UCSD-AML1 (cell line): ENCODE data around the gene GOLT1A.

Experiments
- DNase-seq: peaks from one replicate; lab custom pipeline; 2025; ENCODE audit not compliant: unreplicated experiment; lab: John Stamatoyannopoulos, UW

GOLT1A gene

GRCh38 chr1:204213668-204214662 lies at the start of gene GOLT1A:
TSS of gene GOLT1A (minus strand) at chr1:204213988. CDS start at chr1:204213906, 82 bp downstream.
- peak; percentile 67 for DNase-seq

GRCh38 chr1:204263254-204263910 lies 49.6 kb upstream of the GOLT1A start:
- DNase-seq: no peak

GRCh38 chr1:204262506-204263253 lies 48.9 kb upstream of the GOLT1A start:
- no peak for DNase-seq

GRCh38 chr1:204261746-204262505 lies 48.1 kb upstream of the GOLT1A start:
- DNase-seq: no peak

- no peak for DNase-seq
Measured at GRCh38 chr1:204261266-204261665, 47.5 kb upstream of the GOLT1A start.

GRCh38 chr1:204260601-204261197 lies 46.9 kb upstream of the GOLT1A start:
- DNase-seq: no peak

GRCh38 chr1:204259782-204260181 lies 46.0 kb upstream of the GOLT1A start:
- DNase-seq: no peak

- DNase-seq: no peak
Measured at GRCh38 chr1:204259196-204259595, 45.4 kb upstream of the GOLT1A start.

GRCh38 chr1:204258213-204259115 lies 44.7 kb upstream of the GOLT1A start:
- peak; percentile 72 for DNase-seq

- DNase-seq: no peak
Measured at GRCh38 chr1:204257446-204257845, 43.7 kb upstream of the GOLT1A start.

GRCh38 chr1:204256531-204256930 lies 42.7 kb upstream of the GOLT1A start:
- DNase-seq: no peak

GRCh38 chr1:204255966-204256365 lies 42.2 kb upstream of the GOLT1A start:
- DNase-seq: no peak

GRCh38 chr1:204255225-204255624 lies 41.4 kb upstream of the GOLT1A start:
- DNase-seq: no peak

- no peak for DNase-seq
Measured at GRCh38 chr1:204254031-204254661, 40.4 kb upstream of the GOLT1A start.

GRCh38 chr1:204251926-204252689 lies 38.3 kb upstream of the GOLT1A start:
- no peak for DNase-seq

- no peak for DNase-seq
Measured at GRCh38 chr1:204251286-204251685, 37.5 kb upstream of the GOLT1A start.

GRCh38 chr1:204250428-204251030 lies 36.7 kb upstream of the GOLT1A start:
- no peak for DNase-seq
